GM10847 (cell line): ENCODE results near the gene SLC39A9.

Experiments
- POLR2A ChIP-seq: IDR thresholded peaks from 2 replicates; pipeline ENCODE4 v1.6.1; 2011; ENCODE audit not compliant: insufficient read length; ENCODE audit errors: extremely low read depth

SLC39A9 gene

DNA sequence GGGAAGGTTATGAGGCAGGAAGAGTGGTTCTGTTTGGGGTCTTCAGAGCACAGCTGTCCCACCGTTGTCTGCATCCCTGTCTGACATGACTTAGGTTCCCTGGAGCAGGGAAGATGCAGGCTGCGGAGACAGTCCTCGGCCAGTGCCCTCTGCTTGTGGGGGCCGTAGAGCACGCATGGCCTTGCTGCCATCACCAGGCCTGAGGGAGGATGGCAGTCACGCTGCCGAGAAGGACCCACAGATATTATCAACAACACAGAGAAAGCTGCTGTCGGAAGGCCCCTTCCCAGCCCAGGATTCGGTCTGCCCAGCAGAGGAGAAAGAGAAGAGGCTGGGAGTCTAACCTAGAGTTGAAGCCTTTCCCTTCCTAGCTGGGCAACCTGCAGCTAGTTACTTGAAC, 35.4 kb upstream of the SLC39A9 start:
- no peak for TF ChIP-seq POLR2A

- no peak for TF ChIP-seq POLR2A
Measured at GRCh38 chr14:69363964-69364363, 34.5 kb upstream of the SLC39A9 start.

DNA sequence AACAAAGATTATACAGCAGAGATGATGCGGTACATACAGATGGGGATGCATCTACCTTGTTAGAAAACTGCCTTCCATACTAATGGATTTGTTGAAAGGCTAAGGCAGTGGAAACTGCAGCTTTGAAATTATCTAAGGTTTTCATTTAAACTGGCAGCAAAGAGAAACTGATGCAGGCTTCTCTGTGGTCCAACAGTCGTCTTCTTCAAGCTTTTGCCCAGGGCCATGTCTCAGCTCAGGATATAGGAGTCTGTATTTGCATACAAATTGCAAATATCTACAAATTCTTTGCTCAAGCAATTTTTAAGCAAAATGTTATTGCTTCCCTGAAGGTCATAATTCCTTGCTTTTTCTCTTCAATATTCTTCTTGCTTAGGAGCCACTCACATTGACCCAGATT, 34.1 kb upstream of the SLC39A9 start:
- no peak for TF ChIP-seq POLR2A

DNA sequence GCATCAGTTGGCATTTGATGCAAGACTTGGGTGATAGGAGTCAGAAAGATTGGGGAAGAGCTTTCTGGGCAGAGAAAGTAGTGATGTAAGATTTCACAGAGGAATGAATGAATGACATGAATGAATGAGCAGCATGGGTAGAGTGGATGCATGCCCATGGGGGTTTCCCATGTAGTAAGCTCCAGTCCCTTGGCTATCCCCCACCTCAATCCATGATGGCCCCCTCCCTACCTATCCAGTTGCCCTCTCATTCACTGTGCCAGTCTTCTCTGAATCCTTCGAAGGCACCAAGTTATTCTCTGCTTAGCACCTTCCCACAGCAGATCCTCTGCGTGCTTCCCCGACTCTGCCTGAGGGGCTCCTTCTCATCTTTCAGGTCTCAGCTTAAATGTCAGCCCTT, 32.4 kb upstream of the SLC39A9 start:
- no peak for TF ChIP-seq POLR2A

DNA sequence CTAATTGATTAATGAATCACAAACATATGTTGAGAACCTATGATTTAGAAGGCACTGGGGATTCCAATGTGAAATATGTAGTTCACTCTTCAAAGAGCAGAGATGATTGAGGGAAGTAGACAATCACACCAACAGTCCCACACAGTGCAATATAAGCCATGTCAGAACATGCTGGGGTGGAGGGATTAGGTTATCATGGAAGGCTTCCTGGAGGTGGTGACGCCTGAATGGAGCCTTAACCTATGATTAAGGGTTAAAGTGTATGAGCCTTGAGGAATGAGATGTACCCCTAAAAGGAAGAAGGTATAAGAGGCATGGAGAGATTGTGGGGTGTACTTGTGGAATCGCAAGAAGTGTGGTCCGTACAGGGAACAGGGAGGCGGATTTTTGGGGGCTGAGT, 31.7 kb upstream of the SLC39A9 start:
- TF ChIP-seq POLR2A: no peak

DNA sequence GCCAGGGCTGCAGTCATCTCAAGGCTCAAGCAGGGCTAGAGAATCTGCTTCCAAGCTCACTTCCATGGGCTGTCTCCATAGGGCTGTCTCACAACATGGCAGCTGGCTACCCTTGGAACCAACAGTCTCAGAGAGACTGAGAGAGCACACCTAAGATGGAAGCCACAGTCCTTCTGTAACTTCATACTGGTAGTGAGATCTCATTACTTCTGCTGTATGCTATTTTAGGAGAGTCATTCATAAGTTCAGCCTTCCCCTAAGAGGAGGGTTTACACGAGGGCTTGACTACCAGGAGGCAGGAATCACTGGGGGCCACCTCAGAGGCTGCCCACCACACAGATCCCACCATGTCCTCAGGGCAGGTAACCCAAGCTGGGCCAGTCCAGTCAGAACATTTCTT, 30.1 kb upstream of the SLC39A9 start:
- no peak for TF ChIP-seq POLR2A

- TF ChIP-seq POLR2A: no peak
Measured at GRCh38 chr14:69370061-69370460, 28.4 kb upstream of the SLC39A9 start.

DNA sequence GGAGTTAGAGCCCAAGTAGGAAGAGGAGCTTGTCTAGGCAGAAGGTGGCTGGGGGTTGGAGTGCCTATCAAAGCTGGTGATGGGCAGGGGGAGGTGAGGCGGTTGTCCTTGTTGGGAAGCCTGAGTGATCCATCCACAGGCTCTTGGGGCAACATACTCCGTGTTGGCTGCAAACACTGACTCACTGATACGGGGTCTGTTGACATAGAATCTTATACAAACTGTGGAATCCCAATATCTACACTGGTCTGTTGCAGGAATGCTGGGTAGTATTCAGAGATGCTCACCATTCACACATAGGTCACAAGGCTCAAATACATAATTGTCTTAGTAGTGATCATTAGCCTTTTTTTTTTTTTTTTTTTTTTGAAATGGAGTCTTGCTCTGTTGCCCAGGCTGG, 26.3 kb upstream of the SLC39A9 start:
- no peak for TF ChIP-seq POLR2A

DNA sequence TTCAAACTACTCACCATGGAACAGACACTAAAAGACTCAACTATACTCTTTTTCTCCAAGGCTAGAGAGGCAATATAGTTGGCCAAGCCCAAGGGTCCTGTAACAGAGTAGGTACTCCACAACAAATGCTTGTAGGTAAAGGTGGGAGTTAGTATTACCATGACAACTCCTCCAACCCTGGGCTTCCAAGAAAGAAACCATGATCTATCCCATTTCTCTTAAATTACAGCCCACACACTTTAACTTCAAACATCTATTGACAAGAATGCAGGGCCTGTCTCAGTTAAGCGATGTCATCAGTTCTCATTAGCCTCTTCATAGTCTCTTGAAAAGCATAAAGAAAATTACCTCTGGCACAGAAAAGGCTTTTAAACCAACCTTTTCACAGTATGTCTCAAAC, 25.4 kb upstream of the SLC39A9 start:
- no peak for TF ChIP-seq POLR2A

DNA sequence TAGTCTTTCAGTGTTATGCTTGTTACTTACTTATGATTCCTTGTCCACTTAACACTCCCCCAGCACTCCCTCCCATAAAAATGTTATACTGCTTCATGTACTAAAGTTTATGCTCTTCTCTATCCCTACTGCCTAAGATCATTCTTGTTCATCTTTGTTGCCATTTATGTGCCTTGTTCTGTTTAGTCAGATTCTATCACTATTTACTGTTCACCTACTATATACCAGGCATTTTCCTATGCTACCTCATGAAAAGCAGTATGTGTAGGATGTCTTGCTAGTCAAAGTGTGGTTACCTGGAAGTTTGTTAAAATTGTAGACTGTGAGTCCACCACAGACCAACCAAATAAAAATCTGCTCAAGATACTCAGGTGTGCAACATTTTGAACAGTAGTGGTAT, 24.3 kb upstream of the SLC39A9 start:
- no peak for TF ChIP-seq POLR2A

DNA sequence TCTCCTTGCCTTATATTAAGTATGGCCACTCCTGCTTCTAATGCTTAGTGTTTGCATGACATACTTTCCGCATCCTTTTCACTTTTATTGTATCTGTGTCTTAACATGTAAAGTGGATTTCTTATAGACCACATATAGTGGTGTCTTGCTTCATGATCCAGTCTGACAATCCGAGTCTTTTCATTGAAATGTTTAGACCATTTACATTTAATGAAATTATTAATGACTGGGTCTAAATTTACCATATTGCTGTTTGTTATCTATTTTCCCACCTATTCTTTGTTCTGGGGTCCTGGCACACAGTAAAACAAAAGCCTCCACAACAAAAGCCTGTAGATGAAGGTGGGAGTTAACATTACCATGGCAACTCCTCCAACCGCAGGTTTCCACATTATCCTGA, 23.3 kb upstream of the SLC39A9 start:
- no peak for TF ChIP-seq POLR2A

GRCh38 chr14:69375722-69376121, 22.8 kb upstream of the SLC39A9 start:
- TF ChIP-seq POLR2A: no peak

GRCh38 chr14:69376439-69376838, 22.1 kb upstream of the SLC39A9 start:
- no peak for TF ChIP-seq POLR2A

GRCh38 chr14:69378274-69378673, 20.2 kb upstream of the SLC39A9 start:
- no peak for TF ChIP-seq POLR2A

GRCh38 chr14:69387311-69387710, 11.2 kb upstream of the SLC39A9 start:
- no peak for TF ChIP-seq POLR2A

DNA sequence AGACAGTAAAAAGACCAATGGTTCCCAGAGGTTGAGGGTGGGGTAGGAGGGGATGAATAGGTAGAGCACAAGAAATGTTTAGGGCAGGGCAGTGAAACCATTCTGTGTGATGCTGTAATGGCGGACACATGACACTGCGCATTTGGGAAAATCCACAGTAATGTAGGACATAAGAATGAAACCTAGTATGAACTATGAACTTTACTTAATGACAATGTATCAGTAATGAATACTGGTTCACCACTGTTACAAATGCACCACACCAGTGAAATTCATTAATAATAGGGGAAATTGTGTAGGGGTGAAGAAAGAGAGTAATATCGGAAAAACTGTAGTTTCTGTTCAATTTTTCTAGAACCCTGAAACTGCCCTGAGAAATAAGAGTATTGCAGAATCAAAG, 6.0 kb upstream of the SLC39A9 start:
- no peak for TF ChIP-seq POLR2A

GRCh38 chr14:69395929-69396328, 2.6 kb upstream of the SLC39A9 start:
- no peak for TF ChIP-seq POLR2A

DNA sequence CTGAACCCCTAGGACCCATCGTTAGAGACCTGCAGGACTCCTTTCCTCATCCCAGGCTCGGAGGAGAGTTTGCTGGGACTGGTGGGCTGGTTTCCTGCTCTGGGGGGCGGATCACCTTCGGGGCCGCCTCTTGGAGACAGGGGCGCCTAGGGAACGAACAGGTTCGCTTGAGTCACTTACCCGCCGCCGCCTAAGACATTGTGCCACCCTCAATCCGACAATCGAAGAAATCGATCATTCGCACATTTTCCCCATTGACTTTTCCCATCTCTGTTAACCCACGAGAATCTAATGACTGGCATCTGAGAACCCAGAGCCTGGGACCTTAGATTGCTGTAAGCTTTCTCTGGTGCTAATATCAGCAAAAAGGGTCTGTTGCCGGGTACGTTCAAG, 322 bp downstream of the SLC39A9 start:
- no peak for TF ChIP-seq POLR2A
